Measurements from ENCODE around the gene SDK1. TPM values are rescaled to one million over a fixed set of nuclear protein-coding genes. Genes with fewer than 3 reads are reported as not detected.

Gene SDK1
- total and polyA plus RNA-seq, 2 of the 8 experiments (the other 6 are each of a cell fraction or from before 2014, with no cell fraction given), result 3.3 to 7.2 TPM

DNA sequence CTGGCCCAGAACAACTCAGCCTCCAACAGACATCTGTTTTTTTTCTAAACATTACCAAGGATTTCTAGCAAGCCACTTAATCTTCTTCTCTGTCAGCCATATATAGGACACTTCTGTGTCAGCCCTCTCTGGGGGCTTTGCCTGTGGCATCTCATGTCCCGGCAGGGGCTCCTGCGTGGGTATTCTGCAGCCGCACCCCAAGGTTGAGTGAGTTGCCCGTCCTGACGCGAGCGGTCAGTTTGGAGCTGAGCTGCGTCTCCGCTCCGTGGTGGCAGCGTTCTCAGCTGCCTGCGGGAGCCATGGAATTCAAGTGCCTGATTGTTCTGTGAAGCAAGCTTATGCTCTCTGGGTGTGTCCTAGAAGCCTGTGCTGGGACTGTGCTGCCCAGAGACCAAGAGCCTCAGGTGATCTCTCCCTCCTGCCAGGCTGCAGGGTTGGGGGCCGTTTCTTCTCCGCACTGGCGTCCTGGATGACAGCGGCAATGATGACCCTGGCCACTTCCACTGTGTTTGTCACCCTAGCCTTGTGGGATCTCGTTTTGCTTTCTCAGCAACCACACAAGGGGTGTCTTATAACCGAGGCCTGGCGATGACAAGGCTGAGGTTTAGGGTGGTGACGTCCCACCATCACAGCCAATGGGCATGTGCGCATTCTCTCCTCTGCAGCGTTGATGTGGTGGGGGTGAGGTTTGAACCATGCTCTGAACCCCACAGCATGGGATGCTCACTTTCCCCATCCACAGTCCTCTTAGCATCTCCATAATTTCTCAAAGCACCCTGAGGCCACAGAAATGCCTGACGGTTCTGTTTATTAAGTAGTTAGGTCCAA, 768.4 kb downstream of the SDK1 start:
- 90% methylated on average over 23 of the region's 23 CpGs; no CpG with 5 or more reads in 1 of the 2 experiments for WGBS, 2 experiments (ENCODE audit: extremely low coverage in 1 of 2, insufficient coverage in 1 of 2, insufficient read length in 1 of 2, insufficient replicate concordance in 2 of 2, low coverage in 1 of 2, low lambda C conversion rate in 2 of 2, missing lambda C conversion rate in 1 of 2)
- TF ChIP-seq HDAC2 (IDR thresholded peaks at IDR 0.05; ENCODE audit: borderline replicate concordance in 1 of 2, low read depth in 2 of 2, low read length in 2 of 2) (no peak), RFX5 (IDR thresholded peaks at IDR 0.05; ENCODE audit: borderline replicate concordance, low read depth, low read length) (no peak), CEBPB (IDR thresholded peaks at IDR 0.05; ENCODE audit: low read depth, low read length) (no peak), CREB1 (IDR thresholded peaks at IDR 0.05) (no peak), KDM5A (IDR thresholded peaks at IDR 0.05; ENCODE audit: low read length) (no peak), KDM1A (IDR thresholded peaks at IDR 0.05; ENCODE audit: borderline replicate concordance, low read length) (no peak), RBBP5 (IDR thresholded peaks at IDR 0.05; ENCODE audit: borderline replicate concordance, low read depth, low read length) (no peak), SP4 (IDR thresholded peaks at IDR 0.05; ENCODE audit: low read length) (no peak), SP1 (IDR thresholded peaks at IDR 0.05; ENCODE audit: low read depth, low read length) (no peak), SIN3A (conservative IDR thresholded peaks at IDR 0.05 in 1 of 2, IDR thresholded peaks at IDR 0.05 in 1 of 2; ENCODE audit: low read depth in 1 of 2, low read length in 2 of 2) (no peak), NANOG (IDR thresholded peaks at IDR 0.05; ENCODE audit: insufficient read depth, low read depth, low read length, poor library complexity, severe bottlenecking) (no peak)
- TF ChIP-seq, protein P1, sequence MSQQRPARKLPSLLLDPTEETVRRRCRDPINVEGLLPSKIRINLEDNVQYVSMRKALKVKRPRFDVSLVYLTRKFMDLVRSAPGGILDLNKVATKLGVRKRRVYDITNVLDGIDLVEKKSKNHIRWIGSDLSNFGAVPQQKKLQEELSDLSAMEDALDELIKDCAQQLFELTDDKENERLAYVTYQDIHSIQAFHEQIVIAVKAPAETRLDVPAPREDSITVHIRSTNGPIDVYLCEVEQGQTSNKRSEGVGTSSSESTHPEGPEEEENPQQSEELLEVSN (IDR thresholded peaks at IDR 0.05), result no peak

More for the DNA sequence above, 768.4 kb downstream of the SDK1 start:
- Histone ChIP-seq H3K23ac (ENCODE audit: insufficient read length) (no peak overlapping the region), H4K5ac (ENCODE audit: insufficient read length, low read depth, low read length) (no peak overlapping the region), H2BK20ac (ENCODE audit: low read length) (no peak overlapping the region), H2BK12ac (ENCODE audit: low read depth, low read length) (no peak overlapping the region), H3K27me3 (replicated peaks in 1 of 4; ENCODE audit: control insufficient read depth in 3 of 4, extremely low read depth in 1 of 4, insufficient read depth in 3 of 4, low read length in 3 of 4) (no peaks in the 10 kb centered on the region), H2BK5ac (ENCODE audit: low read depth, low read length) (no peak overlapping the region), H3K4ac (replicated peaks; ENCODE audit: insufficient read length, low read depth, low read length) (no peak overlapping the region), H3K27ac (ENCODE audit: low read depth, low read length) (no peak overlapping the region; the same call in 1 of the 2 replicates), H3K14ac (ENCODE audit: insufficient read length) (no peak overlapping the region), H3K9me3 (ENCODE audit: insufficient read depth in 2 of 2, low read depth in 1 of 2, low read length in 1 of 2) (no peaks in the 10 kb centered on the region), H3K18ac (ENCODE audit: extremely low read depth, low read length) (no peak overlapping the region), H3K56ac (replicated peaks; ENCODE audit: insufficient read length, low read depth, low read length) (no peak overlapping the region), H4K8ac (ENCODE audit: extremely low read depth, insufficient read depth, low read length) (no peak overlapping the region), H3K23me2 (ENCODE audit: low read depth, low read length) (no peaks in the 10 kb centered on the region), H3K4me1 (replicated peaks in 1 of 4; ENCODE audit: control insufficient read depth in 3 of 4, insufficient read depth in 4 of 4, low read length in 3 of 4) (no peaks in the 10 kb centered on the region; a peak in 1 of 7 replicates), H2AFZ (ENCODE audit: low read length) (no peak overlapping the region), H3K9ac (replicated peaks in 1 of 4; ENCODE audit: extremely low read depth in 1 of 4, low read depth in 3 of 4, low read length in 3 of 4) (no peak overlapping the region), H4K20me1 (replicated peaks in 1 of 2; ENCODE audit: control insufficient read depth in 1 of 2, insufficient read depth in 2 of 2, low read length in 2 of 2) (no peaks in the 10 kb centered on the region), H3K79me1 (ENCODE audit: low read depth, low read length) (no peaks in the 10 kb centered on the region), H2AK5ac (ENCODE audit: low read depth, low read length) (no peak overlapping the region), H3K36me3 (ENCODE audit: control insufficient read depth in 2 of 4, insufficient read depth in 4 of 4, low read length in 3 of 4) (no peaks in the 10 kb centered on the region), H2BK15ac (ENCODE audit: low read length) (no peak overlapping the region), H4K91ac (replicated peaks; ENCODE audit: insufficient read length, low read length) (no peak overlapping the region), H3K4me2 (ENCODE audit: insufficient read depth in 1 of 2, low read depth in 2 of 2, low read length in 2 of 2) (no peak overlapping the region), H3K4me3 (ENCODE audit: extremely low read depth in 1 of 4, insufficient read depth in 2 of 4, low read depth in 3 of 4, low read length in 4 of 4) (no peak overlapping the region), H3K79me2 (ENCODE audit: control insufficient read depth in 1 of 2, insufficient read depth in 2 of 2, low read length in 2 of 2) (no peaks in the 10 kb centered on the region), H2BK120ac (replicated peaks; ENCODE audit: low read depth, low read length) (no peak overlapping the region)
- CTCF ChIA-PET (ENCODE audit: partially characterized antibody), result interaction anchor here (0.6 to 1.2 kb wide), 2 partner anchors 17 to 296 kb away, joined by 3 read pairs; no protein-coding TSS in a partner anchor
- DNase-seq (ENCODE audit: low read depth in 1 of 2, low spot score in 2 of 2) (peak in 1 of 2 experiments; percentile 35), FAIRE-seq (no peak)
- POLR2A ChIA-PET (ENCODE audit: partially characterized antibody), result interaction anchor here (0.6 kb wide), 1 partner anchor 17 kb away, joined by 3 read pairs; no protein-coding TSS in a partner anchor
